ENCODE measurements around the gene MAPK6. TPM values are rescaled to one million over a fixed set of nuclear protein-coding genes. Genes with fewer than 3 reads are reported as not detected.

The MAPK6 gene
- total and polyA plus RNA-seq, 2 of the 8 experiments (the other 6 are each of a cell fraction or from before 2014, with no cell fraction given): 22.6 to 108 TPM

Other genes starting within 250 kb of the MAPK6 start
- gene TMOD3, start 189.6 kb upstream of the MAPK6 start, total RNA-seq (2021; fragmentation: NEBNext Ultra II Directional; extraction: Animal tissue kit (Norgen Biotek cat#: 25700)): 29.0 and 30.3 TPM in 2 replicates
- 3.0 and 3.9 TPM in 2 replicates for gene TMOD3, start 189.6 kb upstream of the MAPK6 start, polyA plus RNA-seq (2011; rRNA removed)
- 27.4 and 29.2 TPM in 2 replicates for gene LEO1, start 47.4 kb upstream of the MAPK6 start, total RNA-seq (2021; fragmentation: NEBNext Ultra II Directional; extraction: Animal tissue kit (Norgen Biotek cat#: 25700))
- gene LEO1, start 47.4 kb upstream of the MAPK6 start, polyA plus RNA-seq (2011; rRNA removed): 1.3 and 1.6 TPM in 2 replicates
- 0.40 TPM in 1 of 2 replicates, not detected in the other for gene BCL2L10, start 93.6 kb downstream of the MAPK6 start, total RNA-seq (2021; fragmentation: NEBNext Ultra II Directional; extraction: Animal tissue kit (Norgen Biotek cat#: 25700))
- 0.62 and 1.3 TPM in 2 replicates for gene BCL2L10, start 93.6 kb downstream of the MAPK6 start, polyA plus RNA-seq (2011; rRNA removed)
- gene GNB5, start 172.2 kb downstream of the MAPK6 start, total RNA-seq (2021; fragmentation: NEBNext Ultra II Directional; extraction: Animal tissue kit (Norgen Biotek cat#: 25700)): 37.7 and 42.5 TPM in 2 replicates
- gene GNB5, start 172.2 kb downstream of the MAPK6 start, polyA plus RNA-seq (2011; rRNA removed): 21.7 and 25.2 TPM in 2 replicates

Data from H1 (cell line).